GM21423 (cell line): ENCODE data around the gene ABHD14A.
"Not testable (repeated sequence)": the region's sequence is repeated elsewhere in the genome, so short reads cannot be mapped to it uniquely, and the experiment has no call there.

Source experiments
- ATAC-seq: cut with Tn5 transposase; IDR thresholded peaks from one replicate; pipeline ENCODE4 v1.9.1; 2021; ENCODE audit warnings: mild to moderate bottlenecking, moderate library complexity; ENCODE audit not compliant: unreplicated experiment

Gene ABHD14A

GRCh38 chr3:51970606-51971300 lies 4.1 kb upstream of the ABHD14A start:
- no peak for ATAC-seq

- ATAC-seq, result no peak
These were observed 3.5 kb upstream of the ABHD14A start for GRCh38 chr3:51971350-51971749.

GRCh38 chr3:51974277-51974962 lies 444 bp upstream of the ABHD14A start:
- peak; percentile 3 for ATAC-seq

GRCh38 chr3:51975852-51976549 lies 1.1 kb downstream of the ABHD14A start:
- ATAC-seq, result no peak

GRCh38 chr3:51977446-51978142 lies 2.7 kb downstream of the ABHD14A start:
- no peak for ATAC-seq

- ATAC-seq, result no peak
These were observed 3.3 kb downstream of the ABHD14A start for GRCh38 chr3:51978143-51978502.

- ATAC-seq, result no peak
These were observed 5.4 kb downstream of the ABHD14A start for GRCh38 chr3:51980253-51980652.

GRCh38 chr3:51982352-51982837 lies 7.5 kb downstream of the ABHD14A start:
- peak; percentile 44 for ATAC-seq

GRCh38 chr3:51982838-51983577 lies 8.1 kb downstream of the ABHD14A start, which contains the start of gene ACY1:
Gene ACY1, plus strand, starts transcription at chr3:51983535. Its CDS starts 530 bp downstream, at chr3:51984065.
- peak; percentile 76 for ATAC-seq

GRCh38 chr3:51983578-51984268 lies 8.9 kb downstream of the ABHD14A start:
- no peak for ATAC-seq

GRCh38 chr3:51984269-51984647 lies 9.4 kb downstream of the ABHD14A start:
- no peak for ATAC-seq

GRCh38 chr3:51985063-51985462 lies 10.2 kb downstream of the ABHD14A start:
- ATAC-seq, result no peak

GRCh38 chr3:51986010-51986947 lies 11.4 kb downstream of the ABHD14A start:
- ATAC-seq, result no peak

- no peak for ATAC-seq
These were observed 12.7 kb downstream of the ABHD14A start for GRCh38 chr3:51987568-51987967.

GRCh38 chr3:51988286-51989146 lies 13.7 kb downstream of the ABHD14A start:
- ATAC-seq, result no peak

GRCh38 chr3:51990501-51990971 lies 15.7 kb downstream of the ABHD14A start:
- ATAC-seq, result not testable (repeated sequence)

GRCh38 chr3:51992017-51992682 lies 17.3 kb downstream of the ABHD14A start:
- no peak for ATAC-seq
